ENCODE measurements around the gene UBASH3A.

The UBASH3A gene

GRCh38 chr21:42434884-42435283 is 31.2 kb downstream of the UBASH3A start:
- DNase-seq = no peak

DNA sequence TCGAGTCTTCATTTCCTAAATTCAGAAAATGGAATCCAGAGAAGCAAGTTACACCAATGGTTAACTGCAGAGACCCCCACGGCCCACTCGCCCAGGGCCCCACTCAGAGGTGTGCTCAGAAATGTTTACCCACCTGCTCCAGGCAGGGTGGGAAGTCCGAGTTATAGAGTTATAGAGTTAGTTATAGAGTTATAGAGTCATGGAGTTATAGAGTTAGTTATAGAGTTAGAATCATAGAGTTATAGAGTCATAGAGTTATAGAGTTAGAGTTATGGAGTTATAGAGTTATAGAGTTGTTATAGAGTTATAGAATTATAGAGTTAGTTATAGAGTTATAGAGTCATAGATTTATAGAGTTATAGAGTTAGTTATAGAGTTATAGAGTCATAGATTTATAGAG is 31.7 kb downstream of the UBASH3A start:
- DNase-seq = no peak

DNA sequence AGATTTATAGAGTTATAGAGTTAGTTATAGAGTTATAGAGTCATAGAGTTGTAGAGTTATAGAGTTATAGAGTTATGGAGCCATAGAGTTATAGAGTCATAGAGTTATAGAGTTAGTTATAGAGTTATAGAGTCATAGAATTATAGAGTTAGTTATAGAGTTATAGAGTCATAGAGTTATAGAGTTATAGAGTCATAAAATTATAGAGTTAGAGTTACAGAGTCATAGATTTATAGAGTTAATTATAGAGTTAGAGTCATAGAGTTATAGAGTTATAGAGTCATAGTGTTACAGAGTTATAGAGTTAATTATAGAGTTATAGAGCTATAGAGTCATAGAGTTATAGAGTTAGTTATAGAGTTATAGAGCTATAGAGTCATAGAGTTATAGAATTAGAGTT is 32.1 kb downstream of the UBASH3A start:
- DNase-seq = no peak

DNA sequence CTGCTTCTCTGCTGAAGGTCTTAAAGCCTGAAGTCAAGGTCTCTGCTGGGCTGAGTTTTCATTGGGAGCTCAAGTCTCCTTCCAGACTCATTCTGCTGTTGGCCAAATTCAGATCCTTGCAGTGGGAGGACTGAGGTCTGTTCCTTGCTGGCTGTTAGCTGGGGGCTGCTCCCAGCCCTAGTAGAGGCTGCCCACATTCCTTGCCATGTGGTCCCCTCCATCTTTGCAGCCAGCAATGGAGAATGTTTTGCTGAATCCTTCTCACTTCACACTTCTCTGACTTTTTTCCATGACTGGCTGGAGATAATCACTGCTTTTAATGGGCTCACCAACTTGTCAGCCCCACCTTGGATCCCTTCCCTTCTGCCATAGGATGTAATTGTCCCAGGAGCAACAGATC is 33.2 kb downstream of the UBASH3A start:
- no peak for DNase-seq

DNA sequence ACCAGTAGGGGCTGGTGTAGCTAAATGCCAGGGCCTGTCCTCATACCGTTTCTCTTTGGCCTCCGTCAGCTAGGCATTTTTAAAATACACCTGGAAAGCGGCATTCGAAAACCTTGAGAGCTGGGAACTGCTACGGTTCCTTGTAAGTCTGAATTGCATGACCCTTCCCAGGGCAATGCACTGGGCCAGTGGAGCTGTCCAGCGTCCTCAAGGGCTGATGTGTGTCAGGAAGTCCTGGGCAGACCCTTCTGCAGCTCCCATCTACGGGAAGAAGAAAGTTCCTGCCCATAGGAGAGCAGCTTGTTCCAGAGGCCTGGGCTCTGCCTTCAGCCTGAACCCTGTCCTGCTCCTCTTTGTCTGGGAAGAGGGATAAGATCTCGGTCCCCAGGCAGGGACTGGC is 34.1 kb downstream of the UBASH3A start:
- no peak for DNase-seq

DNA sequence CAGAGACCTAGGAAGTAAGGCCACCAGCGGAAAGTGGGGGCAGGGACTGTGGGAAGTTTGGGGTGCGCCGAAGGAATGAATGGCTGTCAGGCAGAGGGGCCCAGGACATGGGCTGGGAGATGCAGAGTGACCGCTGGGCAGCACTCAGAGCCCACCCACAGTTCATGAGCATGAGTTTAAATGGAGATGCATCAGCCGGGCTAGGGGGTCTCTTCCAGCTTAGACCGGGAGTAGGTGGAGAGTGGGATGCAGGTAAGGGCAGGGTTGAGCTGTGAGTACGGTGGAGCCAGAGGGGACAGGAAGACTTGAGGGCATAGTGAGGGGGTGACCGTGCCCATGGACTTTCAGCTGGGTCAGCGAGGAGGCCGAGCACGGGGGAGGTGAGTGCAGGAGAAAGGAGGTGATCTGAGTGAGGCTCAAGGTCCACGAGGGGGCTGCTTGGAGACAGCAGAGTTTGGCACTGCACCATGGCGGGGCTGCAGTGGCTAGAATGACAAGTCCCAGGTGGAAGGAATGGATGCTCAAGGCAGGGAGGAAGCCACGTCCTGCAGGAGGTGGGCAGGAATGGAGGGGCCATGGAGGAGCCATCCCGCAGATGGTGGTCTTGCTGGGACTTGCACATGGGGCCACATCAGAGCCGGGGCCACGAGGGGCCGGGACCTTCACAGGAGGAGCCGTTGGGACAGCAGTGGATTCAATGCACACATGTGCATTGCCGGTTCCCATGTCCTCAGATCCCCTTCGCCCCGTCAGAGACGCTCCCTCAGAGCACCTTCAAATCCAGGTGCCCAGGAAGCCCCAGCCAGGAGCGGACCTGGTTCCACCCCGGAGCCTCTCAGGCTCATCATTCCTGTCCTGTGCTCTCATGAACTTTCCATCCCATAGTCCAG is 34.9 kb downstream of the UBASH3A start:
- DNase-seq = no peak

DNA sequence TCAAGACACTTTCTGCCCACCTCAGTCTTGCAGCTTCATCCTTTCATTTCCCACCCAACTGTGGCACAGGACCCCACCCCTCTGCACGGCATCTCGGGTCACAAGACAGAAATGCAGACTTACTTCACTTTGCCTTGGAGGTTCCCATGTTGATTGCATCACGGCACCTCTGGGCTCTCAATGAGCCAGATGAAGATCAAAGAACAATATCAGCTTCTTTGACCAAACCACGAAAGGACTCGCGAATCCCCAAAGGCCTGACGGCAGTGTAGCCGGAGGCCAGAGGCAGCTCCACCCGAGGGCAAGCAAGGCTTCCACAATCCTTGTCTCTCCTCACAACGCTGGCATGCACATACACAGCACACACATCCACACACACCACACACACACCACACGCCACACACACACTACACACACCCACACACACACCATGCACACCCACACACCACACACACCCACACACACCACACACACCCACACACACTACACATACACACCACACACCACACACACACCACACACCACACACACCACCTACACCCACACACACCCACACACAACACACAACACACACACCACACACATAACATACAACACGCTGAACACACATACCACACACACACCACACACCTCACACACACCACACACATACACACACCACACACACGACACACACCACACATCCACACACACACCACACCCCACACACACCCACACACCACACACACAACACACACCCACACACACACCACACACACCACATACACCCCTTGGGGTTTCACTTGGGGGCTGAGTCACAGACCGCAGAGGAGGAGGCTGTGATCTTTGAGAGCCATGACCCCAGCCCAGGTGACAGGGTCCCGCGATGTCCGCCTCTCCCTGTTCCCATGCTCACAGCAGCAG is 35.8 kb downstream of the UBASH3A start:
- peak; percentile 75 for DNase-seq

DNA sequence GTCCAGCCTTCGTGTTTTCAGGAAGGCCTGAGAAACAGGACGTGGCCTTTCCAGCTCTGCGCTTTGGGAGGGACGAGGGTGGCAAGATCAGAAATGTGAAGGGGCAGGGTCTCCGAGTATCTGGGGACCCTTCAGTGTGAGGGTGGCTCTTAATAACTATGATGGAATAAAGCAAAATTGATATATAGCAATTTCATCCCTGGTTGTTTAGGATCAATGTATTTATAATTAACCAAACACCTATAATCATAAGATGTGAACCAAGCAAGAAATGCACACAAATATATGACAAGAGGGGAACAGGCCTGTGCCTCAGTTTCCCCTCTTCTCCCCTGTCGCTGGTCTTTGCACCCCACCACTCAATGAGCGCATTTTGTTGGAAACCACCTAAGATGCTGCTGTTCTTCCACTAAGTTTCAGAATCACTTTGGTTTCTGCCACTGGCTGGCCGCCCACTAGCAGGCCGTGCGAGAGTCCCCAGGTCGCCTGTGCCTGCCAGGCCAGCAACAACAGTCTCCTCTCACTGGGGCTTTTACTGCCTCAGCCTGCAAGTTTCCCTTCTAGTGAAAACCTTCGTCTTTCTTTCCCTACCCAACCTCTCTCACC is 36.6 kb downstream of the UBASH3A start:
- peak; percentile 66 for DNase-seq

GRCh38 chr21:42441963-42442362 is 38.3 kb downstream of the UBASH3A start:
- no peak for DNase-seq

GRCh38 chr21:42443181-42443785 is 39.6 kb downstream of the UBASH3A start:
- DNase-seq = no peak

DNA sequence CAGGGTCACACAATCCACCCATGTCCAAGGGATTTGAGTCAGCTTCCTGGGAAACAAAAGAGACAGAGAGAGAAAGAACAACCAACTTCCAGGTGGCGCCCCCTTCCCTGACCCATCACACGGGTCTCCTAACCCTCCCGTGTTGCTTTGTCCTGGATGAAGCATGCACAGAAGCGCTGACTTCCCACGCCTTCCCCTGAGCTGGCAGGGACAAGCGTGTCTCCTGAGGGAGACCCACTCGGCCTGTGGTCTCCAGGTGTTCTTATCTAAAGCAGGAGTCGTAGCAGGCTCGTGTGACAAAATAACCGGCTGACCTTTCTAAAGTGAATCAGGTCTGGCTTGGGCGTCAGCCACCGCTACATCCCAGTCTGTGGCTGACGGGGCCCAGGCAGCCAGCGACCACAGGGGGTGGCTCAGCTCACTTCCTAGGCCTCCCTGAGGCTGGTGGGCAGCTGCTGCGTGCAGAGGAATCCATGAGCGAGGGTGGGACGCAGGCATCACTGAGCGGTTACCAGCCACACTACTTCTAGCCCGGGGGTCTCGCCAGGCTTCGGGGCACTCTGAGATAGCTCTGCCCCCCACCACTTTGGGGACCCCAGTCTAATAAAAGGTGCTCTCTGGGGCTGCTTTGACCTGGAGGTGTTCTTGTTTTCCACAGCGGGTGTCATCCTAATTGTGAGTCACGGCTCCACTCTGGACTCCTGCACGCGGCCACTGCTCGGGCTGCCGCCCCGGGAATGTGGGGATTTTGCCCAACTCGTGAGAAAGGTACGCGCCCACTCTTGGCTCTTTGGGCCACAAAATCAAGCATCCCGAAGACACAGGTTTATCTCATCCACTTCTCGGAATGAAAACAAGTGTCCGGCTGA is 40.4 kb downstream of the UBASH3A start:
- DNase-seq = no peak

DNA sequence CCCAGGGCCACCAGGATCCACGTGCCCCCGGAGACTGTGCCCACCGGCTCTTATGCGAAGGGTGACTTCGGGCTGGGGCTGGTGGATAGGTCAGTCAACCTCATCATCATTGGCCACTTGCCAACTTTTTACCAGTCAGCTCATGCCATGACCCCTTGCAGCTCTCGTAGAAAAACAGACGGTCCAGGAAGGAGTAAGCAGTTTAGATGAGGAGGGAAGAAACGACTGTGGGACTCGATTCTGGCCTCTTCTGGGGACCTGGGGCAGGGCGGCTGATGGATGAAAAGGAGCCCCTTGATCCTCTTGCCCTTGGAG is 41.0 kb downstream of the UBASH3A start:
- DNase-seq = no peak

- DNase-seq = no peak
These were observed 41.6 kb downstream of the UBASH3A start for GRCh38 chr21:42445311-42445710.

- no peak for DNase-seq
These were observed 42.8 kb downstream of the UBASH3A start for GRCh38 chr21:42446531-42446930.

GRCh38 chr21:42447182-42447581 is 43.5 kb downstream of the UBASH3A start:
- DNase-seq = no peak

DNA sequence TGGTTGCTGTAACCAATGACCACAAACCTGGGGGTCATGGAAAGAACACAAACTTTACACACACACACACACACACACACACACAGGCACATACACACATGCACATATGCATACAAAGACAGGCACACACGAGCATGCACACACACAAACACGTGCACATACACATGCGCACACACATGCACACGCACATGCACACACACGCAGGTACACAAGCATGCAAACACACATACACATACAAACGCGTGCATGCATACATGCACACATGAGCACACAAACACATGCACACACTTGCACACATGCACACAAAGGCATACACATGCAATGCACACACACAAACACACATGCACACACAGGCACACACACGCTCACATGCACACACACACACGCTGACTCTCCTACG is 44.0 kb downstream of the UBASH3A start:
- DNase-seq = no peak

DNA sequence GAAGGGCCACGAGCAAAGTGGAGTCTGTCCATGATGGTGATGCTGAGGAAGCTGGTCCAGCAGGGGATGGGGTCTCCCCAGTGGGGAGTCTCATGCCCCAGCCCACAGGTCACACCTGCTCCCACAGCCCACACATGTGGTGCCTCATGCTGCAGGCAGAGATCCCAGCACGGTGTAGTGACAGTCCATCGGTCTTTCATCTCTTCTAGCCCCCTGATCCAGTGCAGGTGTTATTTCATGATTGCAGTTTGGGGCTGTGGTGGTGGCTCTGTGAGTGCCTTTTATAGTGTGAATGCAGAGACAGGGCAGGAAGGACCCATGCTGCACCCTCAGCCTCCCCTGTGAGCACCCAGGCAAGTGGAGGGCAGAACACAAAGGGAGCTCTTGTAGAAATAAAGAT is 45.0 kb downstream of the UBASH3A start:
- no peak for DNase-seq

GRCh38 chr21:42451941-42452340 is 48.2 kb downstream of the UBASH3A start:
- DNase-seq = no peak

DNA sequence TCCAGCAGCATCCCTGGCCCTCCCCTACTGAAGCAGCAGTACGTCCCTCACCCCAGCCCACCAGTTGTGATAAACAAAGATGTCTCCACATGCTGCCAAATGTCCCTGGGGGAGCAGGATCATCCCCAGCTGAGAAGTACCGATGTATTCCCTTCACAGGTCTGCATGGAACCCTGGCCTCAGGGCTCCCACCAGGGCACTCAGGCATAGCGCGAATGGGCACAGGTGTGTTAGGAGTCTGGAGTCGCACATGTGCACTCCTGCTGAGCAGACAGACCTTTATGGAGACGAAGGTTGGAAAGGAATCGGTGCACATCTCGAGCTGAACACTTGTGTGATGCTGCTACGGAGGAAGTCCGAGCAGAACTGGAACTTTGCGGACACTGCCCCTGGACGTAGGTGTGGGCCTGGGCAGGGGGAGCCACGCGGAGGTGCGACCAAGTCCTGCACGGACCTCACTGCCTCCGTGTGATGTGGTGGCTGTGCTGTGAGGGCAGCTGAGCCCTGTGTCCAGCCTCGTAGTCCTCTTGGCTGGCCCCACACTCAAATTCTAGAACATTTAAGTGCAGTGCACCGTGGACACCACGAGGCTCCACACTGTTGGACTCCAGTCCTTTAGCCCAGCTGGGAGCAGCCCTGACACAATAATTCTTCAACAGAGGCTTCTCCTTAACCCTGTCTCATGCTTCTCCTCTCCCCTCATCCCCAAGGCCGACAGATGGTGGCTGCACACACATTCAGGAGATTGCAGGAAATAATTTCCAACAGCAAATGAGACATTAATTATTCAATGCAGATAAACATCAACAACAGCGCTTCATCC is 48.9 kb downstream of the UBASH3A start:
- no peak for DNase-seq

- DNase-seq = no peak
These were observed 49.7 kb downstream of the UBASH3A start for GRCh38 chr21:42453224-42453985.
